GM18519 (cell line): ENCODE results near the gene PDE4C.

Source experiments
- ATAC-seq: cut with Tn5 transposase; IDR thresholded peaks from one replicate; pipeline ENCODE4 v1.9.1; 2021; ENCODE audit warnings: mild to moderate bottlenecking, moderate library complexity; ENCODE audit not compliant: unreplicated experiment, low FRiP score

PDE4C gene

DNA sequence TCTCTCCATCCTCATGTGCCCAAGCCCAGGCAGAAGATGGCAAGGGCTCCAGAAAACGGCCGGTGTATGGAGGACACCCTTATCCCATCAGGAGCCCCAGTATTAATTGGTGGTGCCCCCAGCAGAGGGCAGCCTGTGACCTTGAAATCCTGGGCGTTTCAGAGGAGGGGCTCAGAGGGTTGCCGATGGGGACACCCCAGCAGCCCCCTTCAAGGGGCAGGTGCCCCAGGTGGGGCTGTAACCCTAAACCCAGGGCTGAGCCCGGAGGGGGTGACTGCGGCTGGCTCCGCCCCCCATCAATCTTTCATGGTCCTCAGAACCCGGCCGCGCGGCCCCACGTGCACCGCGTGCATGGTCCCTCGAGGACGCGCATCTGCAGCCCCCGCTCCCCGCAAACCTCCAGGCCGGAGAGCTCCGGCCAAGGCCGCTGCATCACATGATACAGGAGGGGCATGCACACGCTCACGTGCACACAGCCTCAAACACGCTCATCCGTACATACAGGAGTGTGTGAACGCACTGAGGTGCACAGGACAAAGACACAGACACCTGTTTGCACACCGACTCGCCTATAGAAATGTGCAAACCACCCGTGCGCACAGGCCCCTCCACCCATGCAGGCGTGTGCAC is 23.3 kb downstream of the PDE4C start:
- ATAC-seq: no peak

DNA sequence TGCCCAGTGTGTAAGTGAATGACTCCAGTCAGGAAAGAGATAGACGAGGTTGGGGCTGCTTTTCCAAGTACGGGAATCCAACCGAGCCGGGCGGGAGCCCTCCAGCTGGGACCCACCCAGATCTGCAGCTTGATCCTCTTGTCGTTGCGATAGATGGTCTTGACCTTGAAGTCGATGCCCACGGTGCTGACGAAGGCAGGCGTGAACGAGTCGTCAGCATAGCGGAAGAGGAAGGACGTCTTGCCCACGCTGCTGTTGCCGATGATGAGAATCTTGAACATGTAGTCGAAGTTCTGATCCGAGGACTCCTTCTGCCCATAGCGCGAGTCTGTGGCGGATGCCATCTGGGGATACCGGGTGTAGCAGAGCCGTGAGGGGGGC is 23.9 kb downstream of the PDE4C start:
- no peak for ATAC-seq

DNA sequence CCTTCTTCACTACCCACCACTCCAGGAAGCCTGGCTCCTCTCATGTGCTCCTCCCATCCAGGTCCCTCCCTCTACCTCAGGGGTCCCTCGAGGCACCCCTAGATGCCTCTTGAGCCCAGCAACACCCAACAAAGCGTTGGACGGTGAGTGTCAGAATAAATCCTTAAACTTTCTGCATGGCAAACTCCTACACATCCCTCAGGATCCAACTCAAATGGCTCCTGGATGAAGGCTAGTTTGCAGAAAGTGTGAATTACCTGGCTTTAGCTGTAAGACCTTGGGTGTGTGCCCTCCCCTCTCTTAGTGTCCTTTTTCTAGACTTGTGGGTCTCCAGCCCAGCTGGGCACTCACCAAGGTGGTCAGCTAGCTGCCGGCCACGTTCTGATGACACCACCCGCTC is 27.9 kb downstream of the PDE4C start:
- no peak for ATAC-seq

DNA sequence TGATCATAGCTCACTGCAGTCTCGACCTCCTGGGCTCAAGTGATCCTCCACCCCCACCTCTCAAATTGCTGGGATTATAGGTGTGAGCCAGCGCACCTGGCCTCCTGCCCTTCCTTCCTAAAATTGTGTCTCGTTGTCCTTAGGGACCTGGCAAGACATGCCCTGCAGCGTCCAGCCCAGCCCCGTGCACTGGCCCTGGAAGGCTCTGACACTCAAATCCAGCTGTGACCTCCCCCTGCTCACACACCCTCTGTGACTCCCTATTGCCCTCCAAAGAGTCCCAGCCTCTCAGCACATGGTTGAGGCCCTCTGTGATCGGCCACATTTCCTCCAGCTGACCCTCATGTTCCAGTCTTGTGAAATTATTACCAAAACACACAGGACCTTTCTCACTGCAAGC is 28.3 kb downstream of the PDE4C start:
- no peak for ATAC-seq

DNA sequence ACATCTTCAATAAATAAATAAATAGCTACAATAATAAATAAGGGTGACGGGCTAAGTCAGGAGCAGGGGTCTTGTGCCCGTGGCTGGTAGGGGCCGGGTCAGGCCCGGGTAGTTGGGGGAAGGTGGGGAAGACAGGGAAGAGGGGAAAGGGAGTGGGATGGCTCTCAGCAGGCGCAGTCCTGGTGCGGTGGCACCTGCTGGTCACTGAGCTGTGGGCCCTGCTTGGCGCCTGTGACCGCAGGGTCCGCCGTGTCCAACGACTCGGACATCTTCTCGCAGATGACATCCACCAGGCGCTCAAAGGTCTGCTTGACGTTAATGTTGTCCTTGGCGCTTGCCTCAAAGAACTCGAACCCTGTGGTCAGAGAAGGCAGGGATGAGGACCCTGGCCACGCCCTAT is 28.9 kb downstream of the PDE4C start:
- no peak for ATAC-seq

DNA sequence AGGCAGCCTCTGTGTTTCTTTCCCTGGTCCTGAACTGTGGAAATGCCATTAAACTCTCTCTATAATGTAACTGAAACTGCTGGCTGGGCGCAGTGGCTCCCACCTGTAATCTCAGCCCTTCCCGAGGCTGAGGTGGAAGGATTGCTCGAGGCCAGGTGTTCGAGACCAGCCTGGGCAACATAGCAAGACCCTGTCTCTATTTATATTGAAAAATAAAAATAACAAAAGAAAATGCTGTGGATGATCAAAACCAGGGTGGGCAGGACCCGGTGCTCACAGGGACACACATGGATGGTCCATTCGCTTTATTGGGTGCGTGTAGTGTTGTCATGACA is 29.8 kb downstream of the PDE4C start:
- no peak for ATAC-seq

DNA sequence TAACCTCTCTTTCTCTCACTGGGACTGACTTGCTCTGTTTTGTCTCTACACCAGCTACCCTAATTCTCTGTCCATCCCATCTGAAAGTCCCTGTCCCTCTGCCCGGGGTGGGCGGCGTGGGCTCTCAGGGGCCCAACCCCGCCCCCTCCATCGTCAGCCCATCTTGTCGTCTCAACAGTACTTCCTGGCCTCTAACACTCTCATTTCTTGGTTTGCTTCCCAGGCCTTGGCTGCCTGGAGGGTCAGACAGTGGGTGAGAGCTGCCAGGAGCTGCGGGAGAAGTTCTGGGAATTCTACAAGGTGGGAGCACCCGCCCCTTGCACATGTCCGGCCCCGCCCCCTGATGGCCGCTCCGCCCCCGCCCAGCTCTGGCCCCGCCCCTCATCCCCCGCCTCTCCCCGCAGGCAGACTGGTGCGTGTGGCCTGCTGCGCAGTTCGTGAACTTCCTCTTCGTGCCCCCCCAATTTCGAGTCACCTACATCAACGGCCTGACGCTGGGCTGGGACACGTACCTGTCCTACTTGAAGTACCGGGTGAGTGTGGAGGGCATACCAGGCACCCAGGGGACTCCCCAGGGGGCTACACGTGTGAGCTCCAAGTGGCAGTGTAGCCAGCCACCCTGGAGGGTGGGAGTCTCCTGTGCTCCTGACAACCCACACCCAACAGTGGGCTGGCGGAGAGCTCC is 31.5 kb downstream of the PDE4C start:
- ATAC-seq: no peak

DNA sequence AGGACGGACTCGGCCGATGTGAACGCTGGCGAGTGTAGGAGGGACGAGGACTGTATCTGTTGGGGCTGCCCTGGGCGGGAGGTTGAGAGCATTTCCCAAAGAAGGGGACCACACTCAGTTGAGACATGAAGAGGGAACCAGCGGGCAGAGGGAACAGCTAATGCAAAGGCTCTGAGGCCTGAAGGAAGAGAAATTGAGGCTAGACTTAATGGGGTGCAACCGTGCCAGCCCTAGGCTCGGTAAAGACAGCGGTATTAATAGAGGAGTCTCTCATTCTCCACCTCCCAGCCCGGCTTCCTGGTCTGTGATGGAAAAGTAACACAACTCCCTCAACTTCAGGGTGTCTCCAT is 32.1 kb downstream of the PDE4C start:
- no peak for ATAC-seq

DNA sequence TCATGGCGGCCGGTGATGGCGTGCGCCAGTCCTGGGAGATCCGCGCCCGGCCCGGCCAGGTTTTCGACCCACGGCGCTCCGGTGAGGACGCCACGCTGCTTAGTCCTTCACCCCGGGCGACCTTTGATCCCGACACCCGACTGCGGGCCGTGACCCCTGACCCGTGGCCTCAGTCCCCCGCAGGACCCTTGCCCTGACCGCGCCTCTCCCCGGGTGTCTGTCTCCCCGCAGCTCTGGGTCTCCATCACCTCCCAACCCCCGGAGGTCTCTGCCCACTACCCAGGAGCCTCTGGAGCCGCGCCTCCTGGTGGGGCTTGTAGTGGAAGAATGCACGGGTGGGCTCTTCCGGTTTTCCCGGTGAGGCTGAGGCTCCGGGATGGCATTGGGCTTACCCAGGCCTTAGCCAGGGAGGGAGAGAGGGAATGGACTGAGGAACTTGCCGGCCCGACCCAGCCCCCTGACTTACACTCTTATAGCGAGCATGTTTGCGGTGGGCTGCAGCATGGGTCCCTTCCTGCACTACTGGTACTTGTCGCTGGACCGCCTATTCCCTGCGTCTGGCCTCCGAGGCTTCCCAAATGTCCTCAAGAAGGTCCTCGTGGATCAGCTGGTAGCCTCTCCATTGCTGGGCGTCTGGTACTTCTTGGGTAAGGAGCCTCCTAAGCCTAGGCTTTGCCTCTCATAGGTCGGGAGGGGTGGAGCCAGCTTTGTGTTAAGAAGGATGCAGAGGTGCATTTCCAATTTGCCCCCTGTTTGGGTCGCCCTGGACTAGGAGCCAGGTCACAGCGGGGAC is 32.7 kb downstream of the PDE4C start:
- no peak for ATAC-seq

DNA sequence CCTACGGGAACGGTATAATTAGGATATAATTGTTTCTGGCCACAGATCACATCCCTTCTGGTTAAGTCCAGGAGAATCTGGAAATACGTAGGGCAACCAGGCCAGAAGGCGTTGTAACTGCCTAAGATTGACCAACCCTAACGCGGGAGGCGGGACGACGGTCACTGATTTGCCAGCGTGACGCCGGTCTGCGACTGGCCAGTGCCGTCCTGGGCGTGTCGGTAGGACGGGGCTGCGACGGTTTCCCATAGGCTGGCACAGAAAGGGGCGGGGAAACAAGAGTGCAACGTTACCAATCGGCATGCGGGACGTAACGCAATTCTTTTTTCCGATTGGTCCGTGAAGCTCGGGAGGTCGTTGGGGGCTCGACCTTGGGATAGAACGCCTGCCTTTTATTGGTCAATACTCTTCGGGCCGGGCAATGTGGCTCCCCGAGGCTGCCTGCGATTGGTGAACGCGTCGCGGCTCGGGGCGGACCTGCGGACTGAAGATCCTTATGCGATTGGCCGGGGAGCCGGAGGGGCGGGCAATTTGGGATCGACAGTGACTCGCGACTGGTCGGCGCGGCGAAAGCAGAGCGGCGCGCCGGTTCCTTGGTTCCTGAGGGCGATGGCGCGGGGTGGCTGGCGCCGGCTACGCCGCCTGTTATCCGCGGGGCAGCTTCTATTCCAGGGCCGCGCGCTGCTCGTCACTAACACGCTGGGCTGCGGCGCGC is 33.4 kb downstream of the PDE4C start, which contains the start of gene MPV17L2:
Gene MPV17L2 (plus strand): TSS at position 546 of the 715 bp plus-strand sequence. CDS start 64 bp downstream, at position 610.
- peak; percentile 69 for ATAC-seq

DNA sequence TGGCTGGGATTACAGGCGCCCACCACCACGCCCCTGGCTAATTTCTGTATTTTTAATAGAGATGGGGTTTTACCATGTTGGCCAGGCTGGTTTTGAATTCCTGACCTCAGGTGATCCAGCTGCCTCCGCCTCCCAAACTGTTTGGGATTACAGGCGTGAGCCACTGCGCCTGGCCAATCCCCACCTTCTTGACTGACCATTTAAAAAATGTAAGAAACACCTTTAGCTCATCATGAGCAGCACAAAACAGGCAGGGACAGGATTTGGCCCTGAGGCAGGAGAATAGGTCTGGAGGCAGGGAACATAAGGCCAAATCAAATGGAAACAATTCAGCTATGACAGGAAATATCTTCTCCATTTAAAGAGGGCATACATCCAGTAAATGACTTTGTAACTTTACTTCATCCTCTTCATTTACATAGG is 34.6 kb downstream of the PDE4C start:
- no peak for ATAC-seq

DNA sequence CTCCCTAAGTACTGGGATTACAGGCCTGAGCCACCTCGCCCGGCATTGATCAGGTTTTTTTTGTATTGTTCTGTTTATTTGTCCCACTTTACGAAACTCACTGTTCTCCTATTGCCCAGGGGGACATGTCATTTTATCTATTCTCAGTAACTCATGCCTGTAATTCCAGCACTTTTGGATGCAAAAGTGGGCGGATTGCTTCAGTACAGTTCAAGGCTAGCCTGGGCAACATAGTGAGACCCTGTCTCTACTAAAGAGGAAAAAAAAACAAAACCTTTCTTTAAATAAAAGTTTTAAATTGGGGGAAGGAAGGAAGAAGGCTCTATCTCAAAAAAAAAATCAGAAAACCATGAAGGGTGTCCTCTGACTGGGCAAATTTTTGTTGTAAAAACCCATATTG is 36.0 kb downstream of the PDE4C start:
- no peak for ATAC-seq

DNA sequence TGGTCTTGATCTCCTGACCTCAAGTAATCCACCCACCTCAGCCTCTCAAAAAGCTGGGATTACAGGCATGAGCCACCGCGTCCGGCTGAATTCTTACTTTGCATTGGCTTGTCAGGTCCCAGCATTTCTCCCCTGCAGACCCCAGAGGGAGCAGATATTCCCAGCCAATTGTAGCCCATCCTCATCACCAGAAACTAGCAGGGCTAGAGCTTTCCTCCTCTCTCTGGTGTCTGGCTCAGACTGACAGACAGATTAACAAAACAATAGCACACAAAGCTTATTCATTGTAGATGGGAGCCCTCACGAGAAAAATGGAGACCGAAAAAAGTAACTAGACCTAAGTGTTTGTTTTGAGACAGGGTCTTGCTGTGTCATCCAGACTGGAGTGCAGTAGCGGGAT is 40.7 kb downstream of the PDE4C start:
- no peak for ATAC-seq

DNA sequence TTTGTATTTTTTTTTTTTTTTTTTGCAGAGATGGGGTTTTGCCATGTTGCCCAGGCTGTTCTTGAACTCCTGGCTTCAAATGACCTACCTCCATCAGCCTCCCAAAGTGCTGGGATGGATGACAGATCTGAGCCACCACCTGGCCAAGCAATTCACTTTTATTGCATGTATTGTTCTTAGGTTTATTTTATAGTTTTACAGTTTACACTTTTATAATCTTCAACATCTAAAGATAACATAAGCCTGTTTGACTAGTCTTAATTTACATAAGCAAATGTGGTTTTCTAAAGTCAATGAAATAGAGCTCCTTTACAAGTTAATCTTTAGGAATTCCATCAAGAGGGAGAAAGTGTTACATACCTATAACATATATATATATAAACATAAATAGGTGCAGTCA is 42.7 kb downstream of the PDE4C start:
- no peak for ATAC-seq

DNA sequence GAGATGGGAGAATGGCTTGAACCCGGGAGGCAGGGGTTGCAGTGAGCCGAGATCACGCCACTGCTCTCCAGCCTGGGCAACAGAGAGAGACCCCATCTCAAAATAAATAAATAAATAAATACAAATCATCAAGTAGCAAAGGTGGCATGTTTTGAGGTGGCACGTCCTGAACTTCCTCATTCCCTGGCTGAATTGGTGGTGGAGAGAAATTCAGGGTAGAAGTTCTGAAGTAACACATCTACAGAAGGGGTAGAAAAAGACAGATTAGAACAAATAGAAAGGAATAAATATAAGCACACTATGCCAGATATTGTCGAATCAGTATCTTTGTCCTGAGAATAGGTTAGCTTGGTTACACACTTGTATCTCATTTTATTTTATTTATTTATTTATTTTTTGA is 46.3 kb downstream of the PDE4C start:
- ATAC-seq: no peak

DNA sequence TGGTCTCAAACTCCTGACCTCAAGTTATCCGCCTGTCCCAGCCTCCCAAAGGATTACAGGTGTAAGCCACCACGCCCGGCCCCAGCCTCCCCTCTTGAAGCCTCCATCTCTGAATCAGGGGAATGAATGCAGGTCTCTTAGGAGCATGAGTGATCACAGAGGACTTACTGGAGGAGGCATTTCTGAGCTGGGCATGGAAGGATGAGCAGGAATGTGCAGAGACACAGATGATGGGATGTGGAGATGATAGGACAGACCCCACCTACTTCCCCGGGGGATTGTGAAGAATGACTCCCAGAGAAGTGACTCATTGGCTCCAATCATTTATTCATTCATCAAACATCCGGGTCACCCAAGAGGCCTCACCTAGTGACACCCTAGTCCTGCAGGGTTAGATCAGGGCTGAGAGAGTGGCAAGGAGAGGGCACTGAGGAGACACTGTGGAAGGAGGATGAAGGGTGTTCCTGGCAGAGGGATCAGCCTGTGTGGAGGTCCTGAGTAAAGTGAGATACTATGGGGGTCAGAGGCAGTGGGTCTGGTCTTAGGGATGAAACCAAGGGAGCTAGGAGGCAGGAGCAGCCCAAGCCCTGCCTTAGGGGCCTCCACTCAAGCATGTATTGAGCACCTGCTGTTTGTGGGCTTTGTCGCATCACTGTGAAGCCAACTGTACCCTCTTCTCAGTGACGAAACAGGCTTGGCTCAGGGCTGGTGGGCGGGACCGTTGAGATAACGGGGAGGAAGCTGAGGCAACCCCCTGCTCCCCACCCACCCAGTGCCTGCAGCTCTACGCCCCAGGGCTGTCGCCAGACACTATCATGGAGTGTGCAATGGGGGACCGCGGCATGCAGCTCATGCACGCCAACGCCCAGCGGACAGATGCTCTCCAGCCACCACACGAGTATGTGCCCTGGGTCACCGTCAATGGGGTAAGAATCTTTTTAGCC is 49.6 kb downstream of the PDE4C start:
- ATAC-seq: no peak

DNA sequence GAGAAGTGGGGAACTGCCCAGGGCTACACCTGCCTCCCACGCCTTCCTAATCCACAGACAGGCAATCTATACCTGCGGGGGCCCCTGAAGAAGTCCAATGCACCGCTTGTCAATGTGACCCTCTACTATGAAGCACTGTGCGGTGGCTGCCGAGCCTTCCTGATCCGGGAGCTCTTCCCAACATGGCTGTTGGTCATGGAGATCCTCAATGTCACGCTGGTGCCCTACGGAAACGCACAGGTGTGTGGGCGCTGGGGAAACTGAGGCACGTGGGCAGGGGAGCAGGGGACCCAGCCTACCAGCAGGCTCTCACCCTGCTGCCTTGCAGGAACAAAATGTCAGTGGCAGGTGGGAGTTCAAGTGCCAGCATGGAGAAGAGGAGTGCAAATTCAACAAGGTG is 51.3 kb downstream of the PDE4C start:
- no peak for ATAC-seq
